Mucosa of descending colon (tissue), 3 donors: Measurements from ENCODE around the gene TTC17. TPM values are rescaled to one million over a fixed set of nuclear protein-coding genes. Genes with fewer than 3 reads are reported as not detected.

ENCODE experiments used
- ATAC-seq: fragments of 200-7000 bp; cut with Tn5 transposase; one replicate; pipeline ENCODE4 v1.9.1; 2020; ENCODE audit warnings: mild to moderate bottlenecking, moderate library complexity
- DNase-seq, 3 donors: peaks; one replicate each; pipeline ENCODE4 v3.0.0-alpha.2; 2020
- H3K36me3 ChIP-seq: fragments of 200-600 bp; one replicate; pipeline ENCODE4 v1.8.0; 2021; ENCODE audit warnings: low read depth, mild to moderate bottlenecking
- H3K4me1 ChIP-seq: fragments of 200-600 bp; one replicate; pipeline ENCODE4 v1.8.0; 2021; ENCODE audit warnings: low read depth, mild to moderate bottlenecking
- H3K4me3 ChIP-seq: fragments of 200-600 bp; one replicate; pipeline ENCODE4 v1.8.0; 2021; ENCODE audit warnings: mild to moderate bottlenecking
- H3K9me3 ChIP-seq: fragments of 200-600 bp; one replicate; pipeline ENCODE4 v1.8.0; 2021; ENCODE audit warnings: mild to moderate bottlenecking
- intact Hi-C, 2 donors: fragments of 100-400 bp; cut with DNase I in 1 of 2; cut with micrococcal nuclease in 1 of 2; formaldehyde crosslinking; loops; one replicate each; pipeline versions ENCODE4 v1.11.0 to v1.11.1; 2022; cut with DNase I, micrococcal nuclease
- total RNA-seq, 3 donors: library from RNA; stranded (reverse); fragmentation: NEBNext Ultra II Directional in 2 of 3; extraction: Animal tissue kit (Norgen Biotek cat#: 25700) in 2 of 3; gene quantifications; one replicate each; pipeline versions ENCODE4 v1.2.1 to v1.2.4, GENCODE V29; 2021 to 2023
- TF ChIP-seq, protein P1 (sequence below): fragments of 200-600 bp; IDR thresholded peaks from one replicate; pipeline ENCODE4 v1.8.0; 2022; ENCODE audit warnings: antibody characterized with exemption, mild to moderate bottlenecking
- donor health status: DM: no; HTN: no; CAD: no; lungs with moderate emphysema.
- donor health status: DM: no; HTN: no; CAD: no.
- donor health status: DM: no; HTN: yes; CAD: no.

TTC17 gene
- total RNA-seq, 3 donors from 2014 or later: 68.3 to 100 (median 78.7) TPM

DNA sequence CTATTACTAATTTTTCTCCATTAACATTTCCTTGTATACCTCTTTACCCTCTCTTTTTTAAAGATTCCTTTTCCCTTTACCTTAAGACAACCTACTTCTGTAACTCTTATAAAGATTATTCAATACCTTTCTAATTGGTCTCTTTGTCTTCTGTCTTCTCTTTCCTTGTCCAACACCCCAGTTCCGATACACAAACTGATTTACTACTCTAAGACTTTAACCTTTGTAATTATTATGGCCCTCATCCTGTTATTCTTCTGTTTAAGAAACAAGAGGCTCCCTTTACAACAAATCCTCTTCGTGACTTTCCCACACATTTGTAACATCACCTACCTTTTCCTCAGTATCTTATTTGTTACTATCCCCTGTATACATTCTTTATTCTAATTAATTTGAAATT, 81.8 kb downstream of the TTC17 start:
- H3K9me3 ChIP-seq: no peaks in the 10 kb centered on the region
- TF ChIP-seq, protein P1, sequence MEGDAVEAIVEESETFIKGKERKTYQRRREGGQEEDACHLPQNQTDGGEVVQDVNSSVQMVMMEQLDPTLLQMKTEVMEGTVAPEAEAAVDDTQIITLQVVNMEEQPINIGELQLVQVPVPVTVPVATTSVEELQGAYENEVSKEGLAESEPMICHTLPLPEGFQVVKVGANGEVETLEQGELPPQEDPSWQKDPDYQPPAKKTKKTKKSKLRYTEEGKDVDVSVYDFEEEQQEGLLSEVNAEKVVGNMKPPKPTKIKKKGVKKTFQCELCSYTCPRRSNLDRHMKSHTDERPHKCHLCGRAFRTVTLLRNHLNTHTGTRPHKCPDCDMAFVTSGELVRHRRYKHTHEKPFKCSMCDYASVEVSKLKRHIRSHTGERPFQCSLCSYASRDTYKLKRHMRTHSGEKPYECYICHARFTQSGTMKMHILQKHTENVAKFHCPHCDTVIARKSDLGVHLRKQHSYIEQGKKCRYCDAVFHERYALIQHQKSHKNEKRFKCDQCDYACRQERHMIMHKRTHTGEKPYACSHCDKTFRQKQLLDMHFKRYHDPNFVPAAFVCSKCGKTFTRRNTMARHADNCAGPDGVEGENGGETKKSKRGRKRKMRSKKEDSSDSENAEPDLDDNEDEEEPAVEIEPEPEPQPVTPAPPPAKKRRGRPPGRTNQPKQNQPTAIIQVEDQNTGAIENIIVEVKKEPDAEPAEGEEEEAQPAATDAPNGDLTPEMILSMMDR: no peak
- DNase-seq (no peak), ATAC-seq (no peak)
- H3K4me3 ChIP-seq: no peak overlapping the region
- no peaks in the 10 kb centered on the region for H3K36me3 ChIP-seq
- intact Hi-C loops: no loop called here
- no peaks in the 10 kb centered on the region for H3K4me1 ChIP-seq

DNA sequence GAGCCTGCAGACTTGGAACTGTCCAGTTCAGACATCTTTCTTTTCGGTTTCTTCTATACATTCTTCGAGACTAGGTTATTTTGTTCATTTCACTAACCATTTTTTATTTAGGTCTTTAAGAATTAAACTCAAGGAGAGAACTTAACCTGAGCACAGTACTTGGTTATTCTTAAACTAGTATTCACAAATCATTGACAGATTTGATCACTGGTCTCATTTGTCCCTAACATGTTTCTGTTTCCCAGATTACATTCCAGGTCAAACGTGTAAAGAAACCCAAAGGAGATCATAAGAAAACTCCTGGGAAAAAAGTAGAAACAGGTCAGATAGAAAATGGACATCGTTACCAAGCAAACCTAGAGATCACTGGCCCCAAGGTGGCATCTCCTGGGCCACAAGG, 85.1 kb downstream of the TTC17 start:
- no peaks in the 10 kb centered on the region for H3K4me1 ChIP-seq
- H3K36me3 ChIP-seq: no peaks in the 10 kb centered on the region
- intact Hi-C loops: no loop called here
- no peak for DNase-seq
- no peak for ATAC-seq
- no peaks in the 10 kb centered on the region for H3K9me3 ChIP-seq
- TF ChIP-seq, protein P1: no peak
- no peak overlapping the region for H3K4me3 ChIP-seq

DNA sequence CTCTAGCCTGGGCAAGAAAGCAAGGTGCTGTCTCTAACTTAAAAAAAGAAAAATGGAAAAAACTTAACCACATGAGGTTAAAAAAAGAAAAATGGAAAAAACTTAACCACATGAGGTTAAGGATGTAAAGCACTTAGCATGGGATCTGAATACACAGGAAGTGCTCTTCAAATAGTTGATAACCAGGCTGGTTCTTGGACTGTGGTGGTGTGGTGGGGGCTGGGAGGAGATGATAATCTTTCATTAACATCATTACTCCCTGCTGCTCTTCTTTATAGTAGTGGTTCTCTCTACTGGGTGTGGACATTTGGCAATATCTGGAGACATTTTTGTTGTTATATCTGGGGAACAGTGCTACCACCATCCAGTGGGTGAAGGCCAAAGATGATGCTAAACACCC, 88.4 kb downstream of the TTC17 start:
- ATAC-seq (no peak), DNase-seq (no peak)
- intact Hi-C loops: no loop called here
- Histone ChIP-seq H3K4me3 (no peak overlapping the region), H3K9me3 (no peaks in the 10 kb centered on the region), H3K4me1 (no peaks in the 10 kb centered on the region), H3K36me3 (no peaks in the 10 kb centered on the region)
- TF ChIP-seq, protein P1: no peak

DNA sequence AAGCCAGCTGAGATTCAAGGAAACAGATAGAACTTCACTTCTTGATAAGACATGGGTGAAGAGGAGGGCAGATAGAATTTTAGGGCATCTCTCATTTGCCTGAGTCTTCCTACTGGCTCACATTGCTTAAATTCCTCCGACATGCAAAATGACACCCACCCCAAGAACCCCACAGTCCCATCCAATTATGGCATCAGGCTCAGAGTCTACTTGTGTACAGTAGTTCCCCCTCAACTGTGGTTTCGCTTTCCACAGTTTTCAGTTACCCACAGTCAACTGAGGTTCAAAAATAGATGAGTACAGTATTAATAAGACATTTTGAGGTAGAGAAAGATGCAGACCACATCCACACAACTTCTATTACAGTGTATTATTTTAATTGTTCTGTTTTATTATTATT, 99.8 kb downstream of the TTC17 start:
- no peak for DNase-seq
- H3K4me3 ChIP-seq: no peak overlapping the region
- TF ChIP-seq, protein P1: no peak
- no peaks in the 10 kb centered on the region for H3K36me3 ChIP-seq
- no peaks in the 10 kb centered on the region for H3K9me3 ChIP-seq
- ATAC-seq: no peak
- H3K4me1 ChIP-seq: no peaks in the 10 kb centered on the region
- intact Hi-C loops: no loop called here

DNA sequence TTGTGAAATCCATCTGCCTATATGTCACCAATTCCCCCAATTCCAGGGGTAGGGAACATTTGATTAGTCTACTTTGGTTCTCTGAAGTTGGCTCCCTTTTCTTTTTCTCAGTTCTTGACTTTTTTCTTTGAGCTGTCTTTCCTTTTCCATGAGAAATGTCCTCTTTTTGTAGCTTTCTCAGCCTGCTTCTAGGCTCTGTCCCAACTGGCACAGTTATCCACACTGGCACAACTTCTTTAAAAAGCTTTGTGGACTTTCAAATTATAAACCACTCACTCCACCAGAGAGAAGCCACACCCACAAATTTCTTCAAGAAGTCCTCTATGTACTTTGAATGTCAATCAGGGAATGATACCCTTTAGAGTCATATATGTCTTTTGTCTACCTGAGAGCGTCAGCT, 100.5 kb downstream of the TTC17 start:
- intact Hi-C loops: no loop called here
- DNase-seq: no peak
- ATAC-seq: no peak
- no peak overlapping the region for H3K4me3 ChIP-seq
- no peaks in the 10 kb centered on the region for H3K9me3 ChIP-seq
- H3K36me3 ChIP-seq: no peaks in the 10 kb centered on the region
- no peaks in the 10 kb centered on the region for H3K4me1 ChIP-seq
- TF ChIP-seq, protein P1: no peak

DNA sequence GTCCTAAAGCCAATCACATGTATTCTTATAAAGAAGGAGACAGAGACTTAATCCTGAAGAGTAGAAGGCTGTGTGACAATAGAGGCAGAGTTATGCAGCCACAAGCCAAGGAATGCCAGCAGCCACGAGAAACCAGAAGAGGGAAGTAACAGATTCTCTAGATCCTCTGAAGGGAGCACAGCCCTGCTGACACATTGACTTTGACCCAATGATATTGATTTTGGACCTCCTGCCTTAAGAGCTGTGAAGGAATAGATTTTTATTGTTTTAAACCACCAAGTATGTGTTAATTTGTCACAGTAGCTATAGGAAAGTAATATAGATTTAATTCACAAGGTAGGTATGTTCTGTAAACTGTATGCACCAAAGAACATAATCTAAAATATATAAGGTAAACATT, 103.6 kb downstream of the TTC17 start:
- H3K36me3 ChIP-seq: no peaks in the 10 kb centered on the region
- ATAC-seq (no peak), DNase-seq (no peak)
- no peaks in the 10 kb centered on the region for H3K4me1 ChIP-seq
- H3K9me3 ChIP-seq: peaks cover 13% of the 10 kb centered on the region
- TF ChIP-seq, protein P1: no peak
- intact Hi-C loops: no loop called here
- H3K4me3 ChIP-seq: no peak overlapping the region
